Effector memory CD8-positive, alpha-beta T cell (primary cell): ENCODE data around the gene TCF12.

Experiments used
- ATAC-seq: fragments of 150-1000 bp; cut with Tn5 transposase; replicated peaks from 2 replicates; pipeline ENCODE4 v1.10.0; 2021; ENCODE audit warnings: mild to moderate bottlenecking, moderate library complexity
- DNase-seq, 3 experiments: peaks; one replicate each; pipeline ENCODE4 v3.0.0; 2021
- H3K27ac Mint-ChIP-seq, 2 donors: one replicate each; pipeline ENCODE4 v1.8.0; 2022; ENCODE audit warnings: mild to moderate bottlenecking in 2 of 2, mixed read lengths in 2 of 2, moderate library complexity in 2 of 2
- H3K27me3 Mint-ChIP-seq, 2 donors: one replicate each; pipeline ENCODE4 v1.8.0; 2022; ENCODE audit warnings: mixed read lengths in 2 of 2
- H3K36me3 Mint-ChIP-seq: one replicate; pipeline ENCODE4 v1.8.0; 2022; ENCODE audit warnings: mild to moderate bottlenecking, moderate library complexity, mixed read lengths; ENCODE audit not compliant: insufficient read depth
- H3K4me1 Mint-ChIP-seq, 2 donors: one replicate each; pipeline ENCODE4 v1.8.0; 2022; ENCODE audit warnings: low read depth in 2 of 2, mixed read lengths in 2 of 2
- H3K4me3 Mint-ChIP-seq, 2 donors: one replicate each; pipeline ENCODE4 v1.8.0; 2022; ENCODE audit warnings: mild to moderate bottlenecking in 2 of 2, mixed read lengths in 2 of 2, moderate library complexity in 2 of 2
- H3K9me3 Mint-ChIP-seq, 2 donors: one replicate each; pipeline ENCODE4 v1.8.0; 2022; ENCODE audit warnings: mixed read lengths in 2 of 2

TCF12 gene

DNA sequence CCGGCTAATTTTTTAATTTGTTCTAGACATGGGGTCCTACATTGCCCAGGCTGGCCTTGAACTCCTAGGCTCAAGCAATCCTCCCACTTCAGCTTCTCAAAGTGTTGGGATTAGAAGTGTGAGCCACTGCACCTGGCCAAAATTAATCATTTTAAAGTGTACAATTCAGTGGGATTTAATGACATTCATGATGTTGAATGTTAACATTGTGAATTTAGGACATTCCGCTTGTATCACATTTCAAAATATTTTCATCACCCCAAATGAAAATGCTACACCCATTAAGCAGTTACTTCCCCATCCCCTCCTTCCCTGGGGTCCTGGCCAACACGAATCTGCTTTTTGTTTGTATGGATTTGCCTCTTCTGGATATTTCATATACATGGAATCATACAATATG lies 395.8 kb downstream of the TCF12 start:
- DNase-seq (no peak), ATAC-seq (no peak)
- H3K4me1 Mint-ChIP-seq: no peaks in the 10 kb centered on the region
- H3K36me3 Mint-ChIP-seq: peaks cover 3% of the 10 kb centered on the region
- H3K4me3 Mint-ChIP-seq: no peak overlapping the region
- H3K9me3 Mint-ChIP-seq: no peaks in the 10 kb centered on the region
- peaks cover 28 to 62% of the 10 kb centered on the region in 2 donors for H3K27me3 Mint-ChIP-seq
- H3K27ac Mint-ChIP-seq: no peak overlapping the region

DNA sequence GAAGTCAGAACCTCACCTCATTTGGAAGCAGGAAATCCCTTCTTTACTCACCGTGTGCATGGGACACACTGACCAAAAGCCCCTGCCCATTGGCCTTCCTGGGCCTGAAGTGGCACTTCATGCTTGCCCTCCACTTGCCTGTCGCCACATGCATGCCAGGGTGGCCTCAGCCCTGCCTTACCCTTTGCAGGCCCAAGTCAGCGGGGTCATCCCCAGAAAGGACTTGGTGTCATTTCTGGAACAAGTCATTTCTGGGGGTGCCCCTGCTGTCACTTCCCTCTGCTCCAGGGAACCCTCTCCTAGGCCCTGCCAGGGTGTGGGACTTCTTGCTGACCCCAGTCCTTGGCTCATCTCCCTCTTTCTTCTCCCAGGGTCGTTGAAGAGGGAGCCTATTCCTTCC lies 398.0 kb downstream of the TCF12 start:
- no peak overlapping the region for H3K27ac Mint-ChIP-seq
- ATAC-seq (no peak), DNase-seq (no peak)
- peaks cover 16 to 41% of the 10 kb centered on the region in 2 donors for H3K27me3 Mint-ChIP-seq
- H3K9me3 Mint-ChIP-seq: no peaks in the 10 kb centered on the region
- no peaks in the 10 kb centered on the region for H3K36me3 Mint-ChIP-seq
- no peak overlapping the region for H3K4me3 Mint-ChIP-seq
- H3K4me1 Mint-ChIP-seq: no peaks in the 10 kb centered on the region

DNA sequence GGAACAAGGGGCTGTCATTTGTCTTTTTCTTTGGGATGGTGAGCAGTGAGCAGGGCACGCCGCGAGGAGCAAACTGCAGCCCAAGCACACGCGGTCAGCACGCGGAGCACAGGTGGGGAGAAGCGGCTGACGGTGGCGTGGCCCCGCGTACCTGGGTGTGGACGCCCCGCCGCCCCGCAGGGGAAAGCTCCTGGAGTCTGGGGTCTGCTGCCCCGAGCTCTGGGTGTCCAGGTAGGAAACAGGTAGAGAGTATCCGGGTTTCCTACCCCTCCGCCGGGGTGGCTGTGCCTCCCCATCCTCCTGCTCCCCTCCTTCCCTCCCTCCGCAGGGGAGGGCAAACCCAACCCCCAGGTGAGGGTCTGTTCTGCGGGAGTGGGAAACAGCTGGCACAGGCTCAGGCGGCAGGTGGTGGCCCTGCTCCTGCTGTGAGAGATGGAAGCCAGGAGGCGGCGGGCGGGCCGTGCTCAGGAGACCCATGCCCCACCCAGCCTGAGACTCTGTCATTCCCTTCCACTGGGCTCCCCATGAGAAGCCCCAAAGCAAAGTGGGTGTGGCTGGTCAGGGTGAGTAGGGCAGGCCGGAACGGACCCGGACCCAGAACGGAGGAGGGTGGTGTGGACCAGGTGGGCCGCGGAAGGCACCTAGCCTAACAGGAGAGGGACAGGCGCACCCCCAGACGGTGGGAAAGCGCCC lies 400.9 kb downstream of the TCF12 start:
- no peak overlapping the region for H3K27ac Mint-ChIP-seq
- DNase-seq: no peak
- peaks cover 10 to 16% of the 10 kb centered on the region in 2 donors for H3K4me1 Mint-ChIP-seq
- no peaks in the 10 kb centered on the region for H3K36me3 Mint-ChIP-seq
- no peak overlapping the region for H3K4me3 Mint-ChIP-seq
- no peak for ATAC-seq
- H3K27me3 Mint-ChIP-seq: peaks cover 15 to 26% of the 10 kb centered on the region in 2 donors
- H3K9me3 Mint-ChIP-seq: no peaks in the 10 kb centered on the region

DNA sequence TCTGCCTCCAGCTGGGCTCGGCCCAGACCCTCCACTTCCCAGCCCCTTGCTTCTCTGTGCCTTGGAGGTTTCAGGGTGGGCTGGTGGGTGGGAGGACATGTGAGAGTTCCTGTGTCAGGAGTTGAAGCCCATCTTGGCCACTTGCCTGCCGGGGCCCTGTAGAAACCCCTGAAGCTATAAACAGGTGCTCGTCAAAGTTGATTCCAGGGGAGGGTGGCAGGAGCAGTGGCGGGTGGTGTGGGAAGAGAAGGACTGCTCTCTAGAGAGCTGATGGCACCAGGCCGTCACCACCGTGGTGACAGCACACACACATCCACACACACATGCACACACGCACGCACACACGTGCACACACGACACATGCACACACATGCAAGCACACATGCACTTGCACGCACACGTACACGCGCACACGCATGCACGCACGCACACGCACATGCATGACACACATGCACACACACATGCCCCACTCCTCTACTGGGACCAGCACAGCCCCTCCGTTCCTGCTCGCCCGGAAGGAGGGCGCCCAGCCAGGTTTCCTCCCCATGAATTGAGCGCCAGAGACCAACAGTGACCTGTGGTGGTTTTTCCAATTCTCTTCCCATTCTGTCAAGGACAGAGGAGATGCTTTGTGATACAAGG lies 401.6 kb downstream of the TCF12 start:
- H3K27ac Mint-ChIP-seq: no peak overlapping the region

DNA sequence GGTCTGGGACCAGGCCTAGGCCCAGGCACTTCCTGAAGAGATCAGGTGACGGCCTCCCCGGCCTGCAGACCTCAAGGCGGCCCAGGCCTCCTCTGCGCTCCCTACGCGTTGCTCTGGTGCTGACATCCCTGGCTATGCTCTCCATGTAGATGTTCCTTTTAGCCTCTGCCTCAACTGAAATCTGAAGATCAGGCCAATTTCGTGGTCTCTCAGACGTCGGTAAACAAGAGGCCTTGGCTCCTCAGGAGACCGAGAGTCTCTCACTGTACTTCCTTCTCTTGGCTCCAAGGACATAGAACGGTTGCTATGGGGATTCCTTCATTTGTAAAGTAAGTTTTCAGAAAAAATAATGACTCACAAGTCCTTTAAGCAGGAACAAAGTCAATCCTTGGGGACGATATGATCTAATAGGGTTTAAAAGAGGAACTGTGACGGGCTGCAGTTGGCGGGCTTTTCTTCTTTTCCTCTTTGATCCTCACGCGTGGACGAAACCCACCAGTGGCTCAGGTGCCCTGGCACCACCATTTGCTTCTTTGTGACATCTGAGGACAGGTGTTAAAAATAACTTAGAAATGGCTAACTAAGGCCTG lies 402.3 kb downstream of the TCF12 start:
- Mint-ChIP-seq H3K27me3 (peaks cover 15 to 16% of the 10 kb centered on the region in 2 donors), H3K36me3 (no peaks in the 10 kb centered on the region), H3K9me3 (no peaks in the 10 kb centered on the region), H3K27ac (no peak overlapping the region), H3K4me3 (no peak overlapping the region), H3K4me1 (peaks cover 10 to 21% of the 10 kb centered on the region in 2 donors)
- no peak for ATAC-seq
- DNase-seq: no peak

More for the DNA sequence above, 401.6 kb downstream of the TCF12 start:
- no peak for DNase-seq
- Mint-ChIP-seq H3K9me3 (no peaks in the 10 kb centered on the region), H3K4me1 (peaks cover 10 to 21% of the 10 kb centered on the region in 2 donors), H3K4me3 (no peak overlapping the region), H3K36me3 (no peaks in the 10 kb centered on the region), H3K27me3 (peaks cover 15 to 22% of the 10 kb centered on the region in 2 donors)
- ATAC-seq: no peak

DNA sequence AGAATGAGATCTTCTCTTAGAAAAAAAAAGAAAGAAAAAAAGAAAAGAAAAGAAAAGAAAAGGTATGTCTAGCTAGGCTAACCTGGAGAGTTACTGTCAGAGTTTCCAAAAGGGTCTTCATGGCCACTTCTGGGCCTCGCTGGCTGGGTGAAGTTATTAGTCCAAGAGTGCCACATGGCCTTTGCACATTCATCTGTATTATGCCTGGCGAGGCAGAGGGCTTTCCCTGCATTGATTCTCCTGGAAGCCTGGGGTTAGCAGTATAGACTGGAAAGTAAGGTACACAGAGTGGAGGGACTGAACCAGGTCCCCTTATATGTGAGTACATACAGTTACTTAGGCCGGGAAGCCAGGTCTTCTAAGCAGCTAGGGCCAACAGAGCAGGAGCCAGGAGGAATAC lies 403.0 kb downstream of the TCF12 start:
- Mint-ChIP-seq H3K4me1 (peaks cover 10 to 21% of the 10 kb centered on the region in 2 donors), H3K4me3 (no peak overlapping the region), H3K9me3 (no peaks in the 10 kb centered on the region), H3K27me3 (peaks cover 11 to 15% of the 10 kb centered on the region in 2 donors), H3K36me3 (no peaks in the 10 kb centered on the region), H3K27ac (no peak overlapping the region)
- no peak for ATAC-seq
- no peak for DNase-seq

DNA sequence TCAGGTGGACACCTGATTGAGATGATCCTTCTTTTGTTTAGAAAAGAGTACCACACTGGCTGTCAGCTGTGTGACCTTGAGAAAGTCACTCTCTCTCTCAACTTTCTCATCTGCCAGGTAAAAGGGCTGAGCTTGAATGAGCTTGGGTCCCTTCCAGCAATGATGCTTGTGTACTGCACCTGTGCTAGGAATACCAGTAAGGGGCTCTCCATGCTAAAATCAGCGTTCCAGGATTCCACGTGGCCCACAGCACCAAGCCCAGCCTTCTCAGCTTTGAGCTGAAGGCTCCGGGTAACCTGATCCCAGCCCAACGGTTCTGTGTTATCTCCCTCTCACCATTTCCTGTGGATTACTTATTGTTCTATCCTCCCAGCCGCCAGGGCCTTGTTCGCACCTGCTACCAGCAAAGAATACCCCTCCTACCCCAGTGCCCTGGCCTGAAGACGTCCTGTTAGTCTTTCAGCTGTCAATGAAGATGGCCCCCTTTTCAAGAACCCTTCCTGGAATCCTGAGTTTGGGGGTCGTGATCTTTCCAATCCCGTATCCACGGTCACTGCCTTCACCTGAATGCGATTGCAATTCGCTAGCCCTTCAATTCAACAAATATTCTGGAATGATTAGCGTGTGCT lies 403.6 kb downstream of the TCF12 start:
- Mint-ChIP-seq H3K27ac (peak overlapping the region in 1 of 2 donors; percentile 7), H3K9me3 (no peaks in the 10 kb centered on the region), H3K4me1 (peaks cover 10 to 21% of the 10 kb centered on the region in 2 donors), H3K27me3 (peaks cover 6 to 13% of the 10 kb centered on the region in 2 donors), H3K4me3 (no peak overlapping the region), H3K36me3 (no peaks in the 10 kb centered on the region)
- ATAC-seq (no peak), DNase-seq (no peak)

DNA sequence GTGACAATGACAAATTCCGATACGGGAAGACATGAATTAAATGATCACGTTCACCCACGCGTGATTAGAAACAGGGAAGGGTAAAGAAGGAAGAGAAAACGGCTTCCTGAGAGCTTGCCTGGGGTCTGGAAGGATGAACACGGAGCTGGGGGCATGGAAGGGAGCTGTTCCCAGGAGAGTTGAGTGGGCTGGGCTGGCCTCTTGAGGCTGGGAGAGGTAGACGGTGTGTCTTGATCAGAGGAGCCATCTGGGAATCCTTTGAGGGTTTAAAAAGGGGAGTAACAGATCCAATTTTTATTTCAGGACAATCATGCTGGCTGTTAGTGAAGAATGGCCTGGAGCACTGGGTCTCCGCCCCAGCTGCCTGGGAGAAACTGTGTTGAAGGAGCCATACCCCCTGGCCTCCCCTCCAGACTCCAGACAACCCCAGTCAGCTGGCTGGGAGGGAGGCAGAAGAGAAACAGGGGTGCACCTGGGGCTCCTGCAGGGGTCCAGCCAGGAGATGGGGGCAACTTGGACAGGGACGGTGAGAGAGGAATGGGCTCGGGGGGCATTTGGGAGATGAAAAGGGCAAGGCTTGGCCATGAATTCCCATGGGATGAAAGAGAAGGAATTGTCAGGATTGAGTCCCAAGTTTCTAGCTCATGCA lies 404.3 kb downstream of the TCF12 start:
- ATAC-seq (no peak), DNase-seq (no peak)
- Mint-ChIP-seq H3K36me3 (no peaks in the 10 kb centered on the region), H3K4me3 (no peak overlapping the region), H3K4me1 (peaks cover 10 to 21% of the 10 kb centered on the region in 2 donors), H3K9me3 (no peaks in the 10 kb centered on the region), H3K27me3 (peaks cover 0 to 9% of the 10 kb centered on the region in 2 donors), H3K27ac (peak overlapping the region; percentile 7 to 33)

DNA sequence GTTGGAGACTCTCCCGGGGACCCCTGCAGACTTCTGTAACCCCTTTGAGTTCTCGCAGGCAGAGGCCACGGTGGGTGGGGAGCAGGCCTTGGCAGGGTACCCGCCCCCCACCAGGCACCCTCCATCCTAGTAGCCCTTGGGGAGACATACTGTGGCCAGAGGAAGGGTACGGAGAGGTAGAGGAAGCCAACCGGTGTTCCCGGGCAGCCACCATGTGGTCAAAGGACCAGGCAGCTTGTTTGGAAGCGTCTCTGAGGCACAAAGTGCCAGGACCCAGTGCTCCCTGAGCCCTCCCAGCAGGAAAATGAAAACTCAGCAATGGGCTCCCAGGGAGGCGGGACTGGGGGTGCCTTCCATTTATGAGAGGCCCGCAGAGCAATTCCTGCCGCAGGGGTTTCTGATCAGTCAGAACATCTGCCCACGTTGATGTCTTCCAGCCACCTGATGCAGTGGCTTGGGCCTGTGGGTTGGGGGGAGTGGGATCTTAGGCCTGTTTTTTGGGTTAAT lies 404.9 kb downstream of the TCF12 start:
- ATAC-seq (no peak), DNase-seq (no peak)
- Mint-ChIP-seq H3K27ac (peak overlapping the region; percentile 7 to 33), H3K27me3 (peaks cover 2 to 10% of the 10 kb centered on the region in 2 donors), H3K9me3 (no peaks in the 10 kb centered on the region), H3K4me1 (peaks cover 10 to 21% of the 10 kb centered on the region in 2 donors), H3K4me3 (peak overlapping the region; percentile 4 to 14), H3K36me3 (no peaks in the 10 kb centered on the region)

DNA sequence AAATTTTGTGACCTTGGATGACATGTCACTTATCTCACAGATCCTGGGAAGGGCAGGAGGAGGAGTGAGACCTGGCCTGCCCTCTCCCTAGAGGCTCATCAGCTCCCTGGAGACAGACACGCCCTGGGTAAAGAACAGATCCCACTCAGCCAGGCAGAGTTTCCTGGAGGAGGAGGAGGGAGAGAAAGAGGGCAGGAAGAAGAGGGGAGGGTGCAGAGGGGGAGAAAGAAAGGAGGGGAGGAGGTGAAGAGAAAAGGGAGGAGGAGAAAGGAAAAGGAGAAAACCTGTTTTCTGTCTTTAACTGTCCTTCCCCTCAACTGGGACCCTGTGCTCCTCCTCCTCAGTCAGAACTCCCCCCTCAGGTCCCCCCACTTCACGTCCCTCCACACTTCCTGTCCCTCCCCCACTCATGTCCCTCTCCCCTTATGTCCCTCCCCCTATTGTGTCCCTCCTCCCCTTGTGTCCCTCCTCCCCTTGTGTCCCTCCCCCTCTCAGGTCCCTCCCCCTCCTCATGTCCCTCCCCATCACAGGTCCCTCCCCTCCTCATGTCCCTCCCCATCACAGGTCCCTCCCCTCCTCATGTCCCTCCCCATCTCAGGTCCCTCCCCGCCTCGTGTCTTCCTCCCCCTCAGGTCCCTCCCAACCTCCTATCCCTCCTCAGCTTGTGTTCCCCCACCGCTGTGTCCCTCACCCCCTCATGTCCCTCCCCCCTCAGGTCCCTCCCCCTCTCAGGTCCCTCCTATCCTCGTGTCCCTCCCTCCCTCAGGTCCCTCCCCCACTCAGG lies 405.6 kb downstream of the TCF12 start:
- Mint-ChIP-seq H3K4me1 (peaks cover 10 to 21% of the 10 kb centered on the region in 2 donors), H3K9me3 (no peaks in the 10 kb centered on the region), H3K36me3 (no peaks in the 10 kb centered on the region), H3K27ac (peak overlapping the region in 1 of 2 donors; percentile 7), H3K27me3 (peaks cover 8 to 16% of the 10 kb centered on the region in 2 donors), H3K4me3 (peak overlapping the region; percentile 4 to 14)
- no peak for DNase-seq
- ATAC-seq: peak; percentile 32

DNA sequence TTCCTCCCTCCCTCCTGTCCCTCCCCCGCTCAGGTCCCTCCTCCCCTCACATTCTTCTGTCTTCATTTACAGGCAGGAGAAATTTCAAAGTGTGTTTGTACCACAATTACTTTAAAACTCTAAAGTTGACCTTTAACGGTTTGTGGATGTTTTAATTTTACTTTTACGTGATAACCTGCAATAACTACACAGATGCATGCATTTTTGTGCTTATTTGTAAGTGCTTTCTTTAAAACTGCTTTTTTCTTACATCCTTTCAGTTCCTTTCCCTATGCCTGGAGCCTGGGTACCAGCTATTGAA lies 406.1 kb downstream of the TCF12 start:
- H3K27me3 Mint-ChIP-seq: peaks cover 14 to 19% of the 10 kb centered on the region in 2 donors
- no peaks in the 10 kb centered on the region for H3K9me3 Mint-ChIP-seq
- H3K4me3 Mint-ChIP-seq: no peak overlapping the region
- no peak for DNase-seq
- H3K27ac Mint-ChIP-seq: peak overlapping the region in 1 of 2 donors; percentile 27
- no peak for ATAC-seq
- no peaks in the 10 kb centered on the region for H3K36me3 Mint-ChIP-seq
- H3K4me1 Mint-ChIP-seq: peaks cover 10 to 21% of the 10 kb centered on the region in 2 donors

DNA sequence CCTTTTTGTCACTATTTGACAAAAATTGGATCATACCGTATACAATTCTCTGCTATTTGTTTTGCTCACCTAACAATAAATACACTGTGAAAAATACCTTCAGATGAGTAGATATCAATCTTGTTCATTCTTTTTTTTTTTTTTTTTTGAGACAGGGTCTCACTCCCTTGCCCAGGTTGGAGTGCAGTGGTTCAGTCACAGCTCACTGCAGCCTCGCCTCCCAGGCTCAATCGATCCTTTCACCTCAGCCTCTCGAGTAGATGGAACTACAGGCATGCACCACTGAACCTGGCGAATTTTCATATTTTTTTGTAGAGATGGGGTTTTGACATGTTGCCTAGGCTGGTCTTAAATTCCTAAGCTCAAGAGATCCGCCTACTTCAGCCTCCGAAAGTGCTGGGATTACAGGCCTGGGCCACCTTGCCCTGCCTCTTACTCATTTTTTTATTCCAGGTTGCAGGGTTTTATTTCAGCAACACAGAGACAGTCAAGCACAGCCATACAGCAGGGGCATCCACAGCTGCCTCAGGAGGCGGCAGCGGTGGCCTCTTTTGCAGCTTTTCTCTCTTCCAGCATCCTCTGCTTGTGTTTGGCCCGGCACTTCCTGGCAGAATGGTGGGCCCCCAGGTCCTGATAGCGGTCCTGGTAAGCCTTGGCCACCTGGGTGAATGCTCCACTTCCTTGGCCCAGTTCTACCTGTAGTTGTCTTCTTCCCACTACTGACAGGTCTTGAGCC lies 406.7 kb downstream of the TCF12 start:
- H3K9me3 Mint-ChIP-seq: no peaks in the 10 kb centered on the region
- ATAC-seq (no peak), DNase-seq (no peak)
- peaks cover 14 to 27% of the 10 kb centered on the region in 2 donors for H3K4me1 Mint-ChIP-seq
- H3K4me3 Mint-ChIP-seq: no peak overlapping the region
- H3K27me3 Mint-ChIP-seq: peaks cover 20 to 24% of the 10 kb centered on the region in 2 donors
- no peaks in the 10 kb centered on the region for H3K36me3 Mint-ChIP-seq
- H3K27ac Mint-ChIP-seq: peak overlapping the region in 1 of 2 donors; percentile 27
